NCI-H1048 (cell line): ENCODE measurements around the gene ZNF19.

Source experiments
- DNase-seq: peaks from one replicate; lab custom pipeline; 2025; lab: John Stamatoyannopoulos, UW

Gene ZNF19

GRCh38 chr16:71441348-71442050, 47.6 kb downstream of the ZNF19 start:
- no peak for DNase-seq

- no peak for DNase-seq
Measured at GRCh38 chr16:71440669-71441347, 48.3 kb downstream of the ZNF19 start.

GRCh38 chr16:71439523-71439922, 49.6 kb downstream of the ZNF19 start:
- no peak for DNase-seq

GRCh38 chr16:71436473-71436872, 52.7 kb downstream of the ZNF19 start:
- no peak for DNase-seq

- DNase-seq: no peak
Measured at GRCh38 chr16:71432906-71433305, 56.2 kb downstream of the ZNF19 start.

GRCh38 chr16:71431991-71432390, 57.1 kb downstream of the ZNF19 start:
- DNase-seq: no peak

GRCh38 chr16:71431176-71431575, 57.9 kb downstream of the ZNF19 start:
- DNase-seq: no peak

GRCh38 chr16:71430744-71431143, 58.4 kb downstream of the ZNF19 start:
- no peak for DNase-seq

GRCh38 chr16:71429581-71429980, 59.5 kb downstream of the ZNF19 start:
- DNase-seq: no peak

- no peak for DNase-seq
Measured at GRCh38 chr16:71428883-71429282, 60.2 kb downstream of the ZNF19 start.

GRCh38 chr16:71428385-71428784, 60.7 kb downstream of the ZNF19 start:
- no peak for DNase-seq

- DNase-seq: no peak
Measured at GRCh38 chr16:71426880-71427615, 62.1 kb downstream of the ZNF19 start.

- DNase-seq: no peak
Measured at GRCh38 chr16:71426069-71426879, 62.9 kb downstream of the ZNF19 start.

GRCh38 chr16:71425746-71426068, 63.4 kb downstream of the ZNF19 start:
- no peak for DNase-seq

- no peak for DNase-seq
Measured at GRCh38 chr16:71424626-71425025, 64.5 kb downstream of the ZNF19 start.

- no peak for DNase-seq
Measured at GRCh38 chr16:71423865-71424264, 65.3 kb downstream of the ZNF19 start.
